Body of pancreas (tissue), 4 donors: ENCODE data around the gene FAM161A. TPM values are rescaled to one million over a fixed set of nuclear protein-coding genes. Genes with fewer than 3 reads are reported as not detected.

Experiments used
- ATAC-seq: fragments of 150-250 bp; one replicate; pipeline ENCODE4 v1.9.1; 2016
- DNase-seq, 4 donors: peaks; one replicate each; pipeline ENCODE4 v3.0.0-alpha.2; 2019
- H3K27ac ChIP-seq, 4 donors: fragments of 200-600 bp; sonication (generic); 1 replicate in 3 of 4; 2 replicates in 1 of 4; pipeline versions ENCODE4 v1.5.1 to v1.6.1; 2016 to 2019; ENCODE audit warnings: mild to moderate bottlenecking in 1 of 4, mixed read lengths in 1 of 4, moderate library complexity in 1 of 4
- H3K27me3 ChIP-seq, 2 donors: fragments of 200-600 bp; sonication (generic); one replicate each; pipeline ENCODE4 v1.6.0; 2016; ENCODE audit warnings: mild to moderate bottlenecking in 1 of 2
- H3K36me3 ChIP-seq, 2 donors: fragments of 200-600 bp; sonication (generic); replicated peaks in 1 of 2; 2 replicates each; pipeline ENCODE4 v1.5.1; 2016; ENCODE audit warnings: low read depth in 2 of 2; ENCODE audit not compliant: insufficient read depth in 1 of 2
- H3K4me1 ChIP-seq: fragments of 200-600 bp; sonication (generic); one replicate; pipeline ENCODE4 v1.6.0; 2016
- H3K4me3 ChIP-seq, 2 donors: fragments of 200-600 bp; sonication (generic); 1 replicate in 1 of 2; 2 replicates in 1 of 2; pipeline ENCODE4 v1.5.1; 2016 to 2019
- H3K9me3 ChIP-seq, 3 donors: fragments of 200-600 bp; sonication (generic); 1 replicate in 2 of 3; 2 replicates in 1 of 3; pipeline ENCODE4 v1.5.1; 2016
- POLR2A ChIP-seq, 3 donors: fragments of 450-650 bp; IDR thresholded peaks; one replicate each; pipeline ENCODE4 v1.6.1; 2016; ENCODE audit warnings: antibody characterized with exemption in 3 of 3, mild to moderate bottlenecking in 2 of 3
- WGBS, 2 donors: methylation state at CpG; one replicate each; pipeline ENCODE4 v1.1.5; 2017; 5-methylcytosine and 5-hydroxymethylcytosine counted together
- intact Hi-C: fragments of 100-400 bp; cut with DNase I; formaldehyde crosslinking; loops from one replicate; pipeline ENCODE4 v1.15.1; 2023
- small RNA-seq: library from RNA; depleted of rRNA; stranded (forward); fragments of <200 nt; gene quantifications from one replicate; pipeline ENCODE3, GENCODE V24; 2016
- total RNA-seq, 2 donors: library from RNA; depleted of rRNA; stranded (reverse); fragments of >200 nt; gene quantifications; one replicate each; pipeline ENCODE4 v1.1.0, GENCODE V29; 2016
- TF ChIP-seq, protein P1 (sequence below), 7 experiments: fragments of 450-650 bp in 4 of 7; fragments of 200-600 bp in 3 of 7; sonication (generic) in 3 of 7; IDR thresholded peaks; one replicate each; pipeline ENCODE4 v1.5.1; 2016 to 2019; ENCODE audit warnings: antibody characterized with exemption in 7 of 7

The FAM161A gene
- total RNA-seq, 2 donors from 2014 or later = 3.0 to 3.1 TPM

DNA sequence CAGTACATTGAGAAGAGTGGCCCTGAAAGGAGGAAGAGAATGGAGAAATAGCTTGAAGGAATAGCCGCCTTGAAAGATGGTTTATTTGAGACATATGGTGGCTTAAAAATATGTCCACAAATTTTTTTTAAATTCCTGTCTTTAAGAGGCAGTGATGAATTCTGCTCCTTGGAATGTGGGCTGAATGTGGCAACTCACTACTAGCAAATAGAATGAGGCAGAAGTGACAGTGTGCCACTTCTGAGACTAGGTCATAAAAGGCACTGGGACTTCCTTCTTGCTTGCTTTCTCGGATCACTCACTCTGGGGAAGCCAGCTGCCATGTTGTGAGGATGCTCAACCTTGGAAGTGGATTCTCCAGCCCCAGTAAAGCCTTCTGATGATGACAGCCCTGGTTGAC is 67.0 kb downstream of the FAM161A start:
- H3K36me3 ChIP-seq = no peaks in the 10 kb centered on the region
- H3K27ac ChIP-seq = no peak overlapping the region
- ATAC-seq = no peak
- no peaks in the 10 kb centered on the region for H3K9me3 ChIP-seq
- H3K4me3 ChIP-seq = no peak overlapping the region
- no peaks in the 10 kb centered on the region for H3K27me3 ChIP-seq
- H3K4me1 ChIP-seq = no peaks in the 10 kb centered on the region
- no peak for TF ChIP-seq POLR2A (IDR thresholded peaks at IDR 0.05)
- TF ChIP-seq, protein P1, sequence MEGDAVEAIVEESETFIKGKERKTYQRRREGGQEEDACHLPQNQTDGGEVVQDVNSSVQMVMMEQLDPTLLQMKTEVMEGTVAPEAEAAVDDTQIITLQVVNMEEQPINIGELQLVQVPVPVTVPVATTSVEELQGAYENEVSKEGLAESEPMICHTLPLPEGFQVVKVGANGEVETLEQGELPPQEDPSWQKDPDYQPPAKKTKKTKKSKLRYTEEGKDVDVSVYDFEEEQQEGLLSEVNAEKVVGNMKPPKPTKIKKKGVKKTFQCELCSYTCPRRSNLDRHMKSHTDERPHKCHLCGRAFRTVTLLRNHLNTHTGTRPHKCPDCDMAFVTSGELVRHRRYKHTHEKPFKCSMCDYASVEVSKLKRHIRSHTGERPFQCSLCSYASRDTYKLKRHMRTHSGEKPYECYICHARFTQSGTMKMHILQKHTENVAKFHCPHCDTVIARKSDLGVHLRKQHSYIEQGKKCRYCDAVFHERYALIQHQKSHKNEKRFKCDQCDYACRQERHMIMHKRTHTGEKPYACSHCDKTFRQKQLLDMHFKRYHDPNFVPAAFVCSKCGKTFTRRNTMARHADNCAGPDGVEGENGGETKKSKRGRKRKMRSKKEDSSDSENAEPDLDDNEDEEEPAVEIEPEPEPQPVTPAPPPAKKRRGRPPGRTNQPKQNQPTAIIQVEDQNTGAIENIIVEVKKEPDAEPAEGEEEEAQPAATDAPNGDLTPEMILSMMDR (IDR thresholded peaks at IDR 0.05) = no peak
- DNase-seq = no peak
- WGBS, 2 donors = 76 to 83% methylated on average over 1 to 2 of the region's 2 CpGs
- intact Hi-C loops = no loop called here

DNA sequence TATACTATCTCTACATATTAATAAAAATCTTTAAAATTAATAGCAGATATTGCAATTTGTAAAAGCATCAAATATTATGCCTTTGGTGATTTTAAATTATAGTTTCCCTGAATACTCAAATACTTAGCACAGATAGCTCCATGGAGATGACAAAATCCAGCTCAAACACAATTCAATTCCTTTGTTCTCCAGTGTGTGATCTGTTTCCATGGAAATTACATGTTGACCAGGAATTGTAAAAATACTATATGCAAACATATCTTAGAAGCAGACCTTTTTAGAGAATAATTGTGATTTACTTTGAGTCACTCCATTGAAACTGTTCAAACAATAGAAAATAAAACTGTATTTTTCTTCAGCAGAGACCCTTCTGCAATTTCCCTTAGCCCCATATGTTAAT is 68.3 kb downstream of the FAM161A start:
- intact Hi-C loops = no loop called here
- H3K9me3 ChIP-seq = no peaks in the 10 kb centered on the region

DNA sequence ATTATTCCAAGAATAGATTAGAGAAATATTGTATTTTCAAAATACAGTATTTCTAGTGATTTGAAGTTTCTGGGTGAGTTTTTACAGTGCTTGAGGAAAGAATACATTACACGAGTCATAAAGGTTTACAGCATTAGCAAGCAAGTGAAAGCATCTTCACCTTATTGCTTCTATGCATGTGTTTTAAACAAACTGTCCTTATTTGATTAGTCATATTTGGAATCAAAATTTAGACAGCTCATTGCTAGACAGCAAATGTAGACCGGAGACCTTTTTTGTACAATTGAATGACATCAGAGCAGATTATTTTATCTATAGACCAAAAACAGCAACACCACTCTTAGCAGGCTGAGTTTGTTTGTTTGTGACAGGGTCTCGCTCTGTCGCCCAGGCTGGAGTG is 69.2 kb downstream of the FAM161A start:
- no peak for TF ChIP-seq POLR2A (IDR thresholded peaks at IDR 0.05)
- TF ChIP-seq, protein P1 (IDR thresholded peaks at IDR 0.05) = no peak
- H3K9me3 ChIP-seq = no peaks in the 10 kb centered on the region
- H3K4me3 ChIP-seq = no peak overlapping the region
- no peaks in the 10 kb centered on the region for H3K4me1 ChIP-seq
- H3K36me3 ChIP-seq = no peaks in the 10 kb centered on the region
- DNase-seq = no peak
- intact Hi-C loops = no loop called here
- ATAC-seq = no peak
- 73 to 83% methylated on average over 4 of the region's 4 CpGs for WGBS, 2 donors
- H3K27ac ChIP-seq = no peak overlapping the region
- H3K27me3 ChIP-seq = no peaks in the 10 kb centered on the region

More for the DNA sequence above, 68.3 kb downstream of the FAM161A start:
- H3K36me3 ChIP-seq = no peaks in the 10 kb centered on the region
- no peaks in the 10 kb centered on the region for H3K27me3 ChIP-seq
- H3K4me3 ChIP-seq = no peak overlapping the region
- H3K4me1 ChIP-seq = no peaks in the 10 kb centered on the region
- no peak overlapping the region for H3K27ac ChIP-seq
- no peak for DNase-seq
- TF ChIP-seq, protein P1 (IDR thresholded peaks at IDR 0.05) = no peak
- TF ChIP-seq POLR2A (IDR thresholded peaks at IDR 0.05) = no peak
- ATAC-seq = no peak

DNA sequence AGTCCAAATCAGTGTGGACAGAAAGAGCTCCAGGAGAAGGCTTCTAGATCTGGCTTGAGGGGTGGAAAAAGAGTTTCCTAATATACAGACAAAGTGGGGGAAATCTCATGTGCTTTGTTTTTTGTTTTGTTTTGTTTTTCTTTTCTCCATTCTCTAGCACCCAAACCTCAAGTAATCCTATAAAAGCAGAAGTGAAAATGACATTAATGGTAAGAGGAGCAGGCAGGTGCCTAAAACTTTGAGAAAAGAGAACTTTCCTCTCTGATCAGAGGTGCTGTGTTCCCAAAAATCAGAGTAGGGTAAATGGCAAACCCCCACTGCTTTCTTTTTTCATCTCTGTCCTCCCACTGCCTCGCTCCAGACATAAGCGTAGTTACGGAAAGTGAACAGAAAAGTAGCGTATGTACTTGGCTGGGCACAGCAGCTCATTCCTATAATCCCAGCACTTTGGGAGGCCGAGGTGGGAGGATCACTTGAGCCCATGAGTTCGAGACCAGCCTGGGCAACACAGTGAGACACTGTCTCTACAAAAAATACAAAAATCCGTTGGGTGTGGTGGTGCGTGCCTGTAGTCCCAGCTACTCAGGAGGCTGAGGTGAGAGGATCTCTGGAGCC is 77.8 kb downstream of the FAM161A start:
- Histone ChIP-seq H3K4me3 (no peak overlapping the region), H3K27ac (no peak overlapping the region), H3K36me3 (no peaks in the 10 kb centered on the region), H3K27me3 (no peaks in the 10 kb centered on the region), H3K4me1 (no peaks in the 10 kb centered on the region), H3K9me3 (no peaks in the 10 kb centered on the region)
- intact Hi-C loops = no loop called here
- DNase-seq (no peak), ATAC-seq (no peak)
- 81 to 88% methylated on average over 8 of the region's 8 CpGs for WGBS, 2 donors
- TF ChIP-seq, protein P1 (IDR thresholded peaks at IDR 0.05) = no peak
- TF ChIP-seq POLR2A (IDR thresholded peaks at IDR 0.05) = no peak

Small RNAs within 50 kb of the gene (small RNA-seq; reads per million reads assigned to genes)
- gene RPS24P7 = not detected

Other genes starting within 250 kb of the FAM161A start
- gene CCT4, start 34.6 kb upstream of the FAM161A start, total RNA-seq = 10 to 100 TPM; 33.3 to 67.5 TPM
- gene COMMD1, start 51.6 kb upstream of the FAM161A start, total RNA-seq = 10 to 100 TPM; 19.1 to 37.9 TPM